Stimulated activated CD4-positive, alpha-beta T cell treated with anti-CD3 and anti-CD28 coated beads, Interleukin-4, amount 100 ng/mL, for 24 hours (primary cell): Measurements from ENCODE around the gene SUPT6H.

Experiments used
- DNase-seq: peaks from one replicate; pipeline ENCODE4 v3.0.0-alpha.2; 2020

SUPT6H gene

DNA sequence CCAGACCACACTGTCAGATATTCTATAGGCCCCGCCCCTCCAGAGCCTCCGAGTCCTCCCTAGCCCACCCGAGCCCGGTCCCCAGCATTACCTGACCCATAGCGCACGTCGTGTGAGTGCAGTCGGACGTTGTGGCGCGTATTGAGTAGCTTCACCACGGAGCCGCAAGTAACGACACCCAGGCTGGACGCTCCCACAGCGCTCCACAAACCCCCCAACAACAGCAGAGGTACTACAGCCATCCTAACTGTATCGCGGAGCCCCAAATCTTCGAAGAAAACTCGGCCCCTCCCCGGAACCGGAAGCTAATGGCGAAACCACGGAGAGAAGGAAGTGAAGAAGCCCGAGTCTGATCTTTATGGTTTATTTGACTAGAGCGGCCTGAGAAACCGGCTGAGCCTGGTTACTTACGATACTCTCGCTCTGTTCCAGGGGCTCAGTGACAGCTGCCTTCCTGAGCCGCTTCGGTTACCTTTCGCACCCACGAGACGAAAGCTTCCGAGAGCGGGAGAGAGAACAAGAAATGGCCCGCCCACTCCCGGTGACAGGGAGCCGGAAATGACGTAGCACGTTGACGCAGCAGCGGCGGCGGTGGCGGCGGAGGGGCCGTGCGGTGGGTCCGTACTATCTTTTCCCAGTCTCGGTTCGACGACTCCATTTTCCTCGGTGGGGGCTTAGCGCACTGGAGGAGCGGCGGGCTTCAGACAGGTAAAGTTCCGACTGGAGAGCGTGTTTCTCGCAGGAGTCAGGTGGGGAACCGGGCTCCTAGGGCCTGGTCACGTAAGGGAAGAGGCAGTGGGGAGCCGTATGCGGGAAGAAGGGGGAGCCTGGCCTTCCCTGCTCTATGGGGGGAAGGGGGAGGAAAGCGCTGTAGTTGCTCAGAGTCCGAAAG lies at the start of gene SUPT6H, which contains the start of gene SDF2:
Gene SUPT6H (plus strand): TSS at position 571 of the 892 bp plus-strand sequence. CDS start 11,197 bp downstream, outside the sequence.
Gene SDF2 (minus strand): TSS at position 272 of the 892 bp plus-strand sequence. CDS start 30 bp downstream, at position 242.
- DNase-seq = peak; percentile 96

DNA sequence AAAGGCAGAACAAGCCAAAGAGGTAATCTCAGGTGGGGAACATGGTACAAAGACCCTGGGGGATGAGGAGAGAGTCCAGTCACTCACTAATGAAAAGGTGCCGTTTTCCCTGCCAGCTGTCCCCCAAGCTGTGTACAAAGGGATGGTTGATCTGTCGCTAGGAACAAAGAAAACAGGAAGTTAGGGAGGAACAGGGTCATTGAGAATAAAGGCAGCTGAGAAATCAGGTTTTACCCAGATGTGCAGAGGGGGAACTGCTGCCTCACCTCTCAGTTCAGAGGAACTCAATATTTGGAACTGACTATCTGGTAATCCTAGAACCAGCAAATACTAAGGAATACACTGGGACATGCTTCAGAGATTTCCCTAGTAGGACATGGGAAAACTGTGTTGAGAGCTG lies 49.5 kb upstream of the SUPT6H start:
- no peak for DNase-seq

DNA sequence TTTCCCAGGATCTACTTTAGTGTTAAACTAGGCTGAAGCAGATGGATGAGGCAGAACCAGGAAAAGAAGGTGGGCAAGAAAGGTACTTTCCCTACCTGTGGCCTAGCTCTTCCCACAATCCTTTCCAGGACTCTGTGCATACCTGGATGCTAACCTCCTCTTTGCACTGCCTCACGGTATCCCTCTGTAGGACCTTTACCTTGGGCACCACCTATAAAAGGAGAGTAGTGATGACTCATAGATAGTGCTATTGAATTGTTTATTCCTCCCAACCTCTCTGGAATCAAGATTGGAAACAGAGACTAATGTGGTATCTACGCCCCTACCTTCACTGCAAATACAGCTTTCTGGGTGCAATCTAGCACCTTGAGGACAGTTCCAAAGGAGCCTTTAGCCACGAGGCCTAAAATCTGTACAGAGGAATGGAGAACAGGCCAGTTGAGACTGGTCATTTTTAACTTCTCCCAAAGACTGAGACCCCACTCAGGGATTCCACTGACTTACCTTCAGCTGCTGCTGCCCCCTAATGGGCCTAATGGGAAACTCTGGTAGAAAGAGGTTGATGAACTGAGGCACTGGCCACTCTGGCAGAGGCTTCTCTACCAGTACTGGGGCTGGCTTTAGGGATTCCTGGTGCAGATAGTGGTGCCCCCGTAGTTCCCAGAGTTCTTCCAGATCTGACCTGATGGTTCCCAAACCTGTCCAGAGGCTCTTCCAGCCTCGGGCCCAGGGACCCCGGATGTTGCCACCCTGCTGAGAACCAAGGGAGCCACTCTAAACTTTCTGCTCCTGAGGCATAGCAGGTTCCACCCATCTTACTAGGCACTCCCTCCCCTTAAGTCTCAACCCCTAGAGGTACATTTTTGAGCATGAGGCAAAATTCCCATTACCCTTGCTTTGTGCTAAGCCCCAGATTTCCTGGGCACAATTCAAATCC lies 48.8 kb upstream of the SUPT6H start:
- peak; percentile 45 for DNase-seq

DNA sequence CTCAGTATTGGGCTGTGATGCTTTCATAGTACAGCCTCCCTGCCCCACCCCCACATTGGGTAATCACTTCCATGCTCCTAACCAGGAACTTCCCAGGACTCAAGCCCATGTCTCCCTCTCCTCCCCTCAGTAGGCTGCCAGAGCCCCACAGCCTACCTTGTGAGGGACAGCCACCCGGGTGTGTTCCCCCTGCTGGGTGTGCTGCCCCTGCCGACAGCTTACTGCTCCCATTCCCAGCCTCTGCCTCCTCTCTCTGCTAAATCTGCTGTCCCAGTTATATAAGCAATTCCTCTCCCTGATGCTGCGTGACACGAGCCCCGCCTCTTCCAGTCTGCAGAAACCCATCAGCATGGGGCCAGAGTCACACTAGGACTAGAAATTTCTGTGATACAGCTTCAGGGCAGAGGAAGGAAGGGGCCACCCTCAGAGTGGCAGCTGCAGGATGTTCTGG lies 48.0 kb upstream of the SUPT6H start, which contains the start of gene RSKR:
Gene RSKR (minus strand): TSS at position 255 of the 451 bp plus-strand sequence. CDS start 24 bp downstream, at position 231.
- DNase-seq = no peak

DNA sequence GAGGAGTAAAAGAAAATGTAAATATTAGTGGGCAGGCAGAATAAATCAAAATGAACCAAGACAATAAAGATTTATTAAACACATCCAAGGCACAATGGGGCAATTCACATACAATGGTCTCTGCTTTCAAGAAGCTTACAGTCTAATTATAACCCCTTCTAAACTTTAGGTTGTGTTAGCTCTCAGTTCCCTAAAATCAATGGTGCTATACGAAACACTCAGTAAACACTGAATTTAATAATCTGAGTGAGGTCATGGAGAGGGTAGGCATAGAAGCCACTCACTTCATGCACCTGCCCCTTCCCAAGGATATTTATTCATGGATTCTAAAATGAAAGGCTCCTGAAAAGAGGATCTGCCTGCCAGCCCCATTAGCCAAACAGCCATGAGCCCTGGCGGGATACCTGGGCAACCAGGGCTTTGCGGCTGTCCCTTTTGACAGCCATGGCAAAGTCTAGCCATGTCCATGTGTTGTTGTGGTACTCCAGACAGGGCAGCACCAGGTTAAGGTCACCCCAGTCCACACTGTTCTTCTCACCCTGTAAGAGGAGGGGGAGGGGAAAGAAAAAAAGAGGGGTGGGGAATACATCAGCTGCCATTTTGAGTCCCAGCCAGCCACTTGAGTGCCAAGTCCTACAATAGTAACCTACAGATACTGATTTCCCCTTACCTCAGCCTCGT lies 46.6 kb upstream of the SUPT6H start:
- DNase-seq = no peak

DNA sequence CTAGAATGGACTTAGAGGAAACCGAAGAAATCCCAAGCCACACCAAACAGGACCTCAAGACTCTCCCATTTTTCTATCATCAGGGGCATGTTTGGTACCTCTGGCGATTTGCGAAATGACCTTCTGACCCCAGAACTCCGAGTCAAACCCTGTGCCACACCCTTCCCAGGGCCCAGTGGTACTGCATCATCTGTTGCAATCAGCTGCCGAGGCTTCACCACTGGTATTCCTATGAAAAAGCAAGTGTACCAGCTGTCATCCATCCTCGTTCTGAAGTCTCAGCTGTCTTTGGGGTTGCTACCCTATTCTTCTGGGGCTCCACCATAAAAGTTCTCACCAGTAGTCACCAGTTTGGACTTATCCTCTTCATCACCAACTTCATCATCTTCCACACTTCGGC lies 45.7 kb upstream of the SUPT6H start:
- DNase-seq = no peak

DNA sequence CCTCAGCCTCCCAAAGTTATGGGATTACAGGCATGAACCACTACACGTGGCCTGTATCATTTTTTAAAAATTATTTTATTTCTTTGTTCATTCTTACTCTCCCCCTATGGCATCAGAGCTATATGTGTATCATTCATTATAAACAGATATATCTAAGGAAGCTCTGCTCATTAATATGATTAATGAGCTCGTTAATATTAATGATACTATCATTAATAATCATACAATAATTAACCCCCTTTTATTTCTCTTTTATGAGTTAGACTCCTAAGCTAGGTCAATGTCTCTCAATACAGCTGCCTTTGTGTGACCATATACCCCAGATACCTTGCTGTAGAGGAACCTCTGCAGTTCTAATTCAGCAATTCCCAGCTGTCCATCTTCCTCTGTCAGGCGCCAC lies 43.5 kb upstream of the SUPT6H start:
- no peak for DNase-seq

DNA sequence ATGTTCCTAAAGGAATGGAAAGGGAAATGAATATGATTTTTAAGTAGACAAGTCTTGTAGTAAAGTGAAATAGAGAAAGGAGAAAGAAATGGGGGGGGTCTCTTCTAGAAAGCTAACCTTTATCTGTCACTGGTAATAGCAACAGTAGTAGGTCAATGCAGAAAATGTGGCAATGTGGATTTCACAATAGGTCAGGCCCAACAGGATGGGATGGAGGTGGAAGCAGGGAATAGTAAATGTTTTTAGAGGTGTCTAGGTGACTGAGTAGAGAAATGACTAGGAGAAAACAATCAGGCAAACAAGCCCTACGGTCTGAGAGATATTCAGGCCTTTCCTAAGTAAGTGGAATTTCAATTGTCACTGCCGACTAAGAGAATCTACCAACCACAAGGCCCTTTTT lies 42.0 kb upstream of the SUPT6H start:
- no peak for DNase-seq

DNA sequence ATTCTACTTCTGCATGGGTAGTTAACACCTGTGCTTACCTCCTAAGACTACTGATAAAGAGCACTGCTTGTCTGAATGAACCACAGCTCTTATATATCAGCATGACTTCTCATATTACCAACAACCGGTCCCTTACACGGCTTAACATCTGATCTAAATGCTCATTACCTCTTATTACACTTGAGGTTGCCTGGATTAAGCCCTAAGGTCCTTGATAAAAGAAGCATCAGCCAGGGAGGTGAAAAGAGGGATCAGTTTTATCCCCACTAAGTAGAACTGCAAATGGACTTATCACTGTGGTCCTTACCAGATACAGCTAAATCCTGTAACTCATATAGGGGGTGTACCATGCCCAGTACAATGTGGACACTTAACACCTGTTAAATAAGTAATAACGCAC lies 39.8 kb upstream of the SUPT6H start:
- no peak for DNase-seq

DNA sequence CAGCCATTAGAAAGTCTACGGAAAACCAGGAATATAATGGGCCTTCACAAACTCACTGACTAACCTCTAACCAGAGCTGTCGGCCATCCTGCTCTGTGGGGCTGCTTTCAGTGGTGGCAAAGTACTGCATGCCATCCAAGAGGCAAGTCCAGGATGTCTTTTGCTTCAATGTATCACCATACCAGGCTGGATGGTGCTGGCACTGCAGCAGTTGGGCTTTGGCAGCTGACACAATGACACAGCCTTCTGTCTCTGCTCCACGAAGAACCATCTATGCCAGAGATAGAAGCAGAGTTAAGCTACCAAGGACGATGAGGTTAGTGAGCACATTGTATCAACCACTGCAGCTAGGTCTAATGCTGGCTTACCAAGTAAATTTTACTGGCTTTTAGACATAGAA lies 38.3 kb upstream of the SUPT6H start:
- DNase-seq = no peak

DNA sequence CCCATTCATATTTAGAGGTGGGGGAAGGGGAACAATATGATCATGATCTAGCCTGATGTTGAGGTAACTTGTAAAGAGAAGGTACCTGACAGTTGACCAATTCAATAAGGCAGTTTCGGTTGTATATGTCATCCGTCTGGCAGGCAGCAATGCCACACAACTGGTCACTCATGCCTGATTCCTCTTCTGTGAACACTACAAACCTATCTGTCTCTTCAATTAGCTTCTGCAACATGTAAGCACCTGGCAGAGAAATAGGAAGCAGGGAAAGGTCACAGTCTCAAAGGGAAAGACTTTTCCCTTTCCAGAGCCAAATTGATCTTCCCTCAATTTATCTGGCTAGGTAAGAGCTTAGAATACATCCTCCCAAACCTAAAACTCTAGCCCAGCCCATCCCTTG lies 37.9 kb upstream of the SUPT6H start:
- no peak for DNase-seq

DNA sequence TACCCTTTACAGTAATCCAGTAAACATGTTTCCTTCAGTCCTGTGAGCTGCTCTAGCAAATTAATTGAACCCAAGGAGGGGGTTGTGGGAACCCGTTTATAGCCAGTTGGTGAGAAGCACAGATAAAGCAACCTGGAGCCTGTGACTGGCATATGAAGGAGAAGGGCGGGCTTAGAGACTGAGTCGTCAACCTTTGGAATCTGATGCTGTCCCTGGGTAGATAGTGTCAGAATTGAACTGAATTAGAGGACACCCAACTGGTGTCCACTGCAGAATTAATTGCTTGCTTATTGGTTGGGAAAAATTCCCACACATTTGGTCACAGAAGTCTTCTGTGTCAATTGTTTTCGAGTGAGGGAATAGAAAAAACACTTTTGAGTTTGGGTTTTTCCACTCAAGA lies 35.2 kb upstream of the SUPT6H start:
- DNase-seq = no peak

DNA sequence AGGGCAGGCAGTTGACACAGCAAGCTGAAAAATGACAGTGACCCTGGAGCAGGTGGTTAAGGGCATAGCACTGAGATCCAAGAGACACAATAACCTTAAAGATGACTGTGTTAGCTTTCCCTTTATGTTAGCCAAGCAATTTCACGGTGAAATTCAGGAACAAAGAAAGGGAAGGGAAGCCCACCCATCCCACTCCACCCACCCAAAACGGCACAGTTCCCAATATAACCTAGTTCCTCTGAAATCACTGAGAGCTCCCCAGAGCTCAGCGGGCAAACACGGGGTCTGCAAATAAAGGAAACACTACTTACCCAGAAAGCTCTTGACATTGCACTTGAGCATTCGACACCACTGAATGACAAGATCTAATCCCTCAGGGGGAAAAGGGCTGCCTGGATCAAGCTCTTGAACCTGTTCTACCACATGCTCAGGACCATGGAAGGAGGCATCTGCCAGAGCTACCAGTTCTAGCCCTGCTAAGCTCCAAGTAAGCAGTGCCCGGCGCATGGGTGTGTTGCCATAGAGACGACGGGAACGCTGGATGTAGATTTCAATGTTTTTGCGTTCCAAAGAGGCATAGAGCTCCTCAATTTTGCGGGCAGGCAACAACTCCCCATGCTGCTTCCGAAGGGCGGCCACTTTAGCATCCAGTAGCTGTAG lies 27.7 kb upstream of the SUPT6H start:
- DNase-seq = no peak

DNA sequence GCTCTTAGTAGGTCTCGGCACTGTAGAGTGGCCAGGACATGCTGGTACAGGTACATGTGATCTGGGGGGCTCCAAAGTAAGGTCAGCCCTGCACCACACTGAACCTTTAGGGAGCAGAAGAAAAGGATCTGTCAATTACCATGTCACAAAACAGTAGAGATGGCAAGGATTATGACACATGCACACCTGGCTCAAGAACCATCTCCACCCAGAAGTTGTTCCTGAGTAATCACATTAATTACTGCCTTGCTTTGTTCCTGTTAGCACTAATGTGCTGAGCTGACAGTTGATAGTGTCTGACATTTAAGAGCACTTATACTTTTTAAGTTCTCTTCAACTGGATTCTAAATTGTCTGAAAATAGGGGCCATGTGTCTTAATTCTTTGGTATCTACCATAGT lies 26.5 kb upstream of the SUPT6H start:
- no peak for DNase-seq

DNA sequence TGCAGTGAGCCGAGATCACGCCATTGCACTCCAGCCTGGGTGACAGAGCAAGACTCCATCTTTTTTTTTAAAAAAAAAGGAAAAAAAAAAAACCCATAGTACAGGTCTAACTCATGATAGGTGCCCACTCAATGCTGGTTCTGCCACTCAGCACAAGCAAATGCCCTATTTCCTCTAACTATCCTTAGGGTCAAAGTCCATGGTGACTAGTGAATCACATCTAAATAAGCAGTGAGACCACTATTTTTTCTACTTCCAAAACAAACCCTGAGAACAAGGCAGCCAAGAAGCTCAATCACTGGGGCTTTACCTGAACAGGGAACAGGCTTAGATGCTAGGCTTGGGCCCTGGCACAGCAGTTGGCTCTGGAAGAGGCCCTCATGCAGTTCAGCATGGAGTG lies 20.4 kb upstream of the SUPT6H start:
- no peak for DNase-seq

DNA sequence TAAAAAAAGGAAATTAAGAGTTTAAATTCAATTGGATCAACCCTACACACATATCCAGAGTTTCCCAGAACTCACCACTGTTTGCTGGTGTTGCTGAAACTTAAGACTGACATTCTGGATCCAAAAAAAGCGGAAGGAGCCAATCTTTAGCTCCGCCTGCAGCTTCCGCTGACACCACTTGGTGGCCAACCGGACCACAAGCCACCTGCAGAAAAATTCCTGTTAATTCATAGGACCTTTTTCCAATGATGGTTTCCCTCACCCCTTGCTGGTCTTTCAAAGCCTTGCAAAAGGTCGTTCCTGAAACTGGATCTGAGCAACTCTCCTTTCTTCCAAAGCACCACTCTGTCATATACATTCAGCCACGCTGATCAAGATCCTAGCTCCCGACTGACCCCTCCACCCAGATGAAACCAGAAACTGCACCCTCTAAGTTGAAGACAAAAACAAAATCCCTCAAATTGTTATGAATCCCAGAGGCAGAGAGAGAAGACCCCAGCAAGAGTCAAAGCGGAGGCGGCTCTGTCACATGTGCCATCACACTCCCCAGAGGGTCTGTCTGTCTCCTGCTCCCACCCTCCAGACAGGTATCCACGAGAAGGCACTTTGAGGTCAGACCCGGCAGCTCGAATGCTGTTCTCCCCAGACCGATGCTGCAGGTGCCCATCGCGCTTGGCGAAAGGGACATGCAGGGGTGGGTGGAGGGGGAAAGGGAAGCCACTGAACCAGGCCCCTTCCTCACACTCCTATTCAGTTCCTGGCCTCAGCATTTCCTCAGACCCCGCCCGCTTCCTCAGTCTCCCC lies 17.8 kb upstream of the SUPT6H start:
- peak; percentile 29 for DNase-seq

DNA sequence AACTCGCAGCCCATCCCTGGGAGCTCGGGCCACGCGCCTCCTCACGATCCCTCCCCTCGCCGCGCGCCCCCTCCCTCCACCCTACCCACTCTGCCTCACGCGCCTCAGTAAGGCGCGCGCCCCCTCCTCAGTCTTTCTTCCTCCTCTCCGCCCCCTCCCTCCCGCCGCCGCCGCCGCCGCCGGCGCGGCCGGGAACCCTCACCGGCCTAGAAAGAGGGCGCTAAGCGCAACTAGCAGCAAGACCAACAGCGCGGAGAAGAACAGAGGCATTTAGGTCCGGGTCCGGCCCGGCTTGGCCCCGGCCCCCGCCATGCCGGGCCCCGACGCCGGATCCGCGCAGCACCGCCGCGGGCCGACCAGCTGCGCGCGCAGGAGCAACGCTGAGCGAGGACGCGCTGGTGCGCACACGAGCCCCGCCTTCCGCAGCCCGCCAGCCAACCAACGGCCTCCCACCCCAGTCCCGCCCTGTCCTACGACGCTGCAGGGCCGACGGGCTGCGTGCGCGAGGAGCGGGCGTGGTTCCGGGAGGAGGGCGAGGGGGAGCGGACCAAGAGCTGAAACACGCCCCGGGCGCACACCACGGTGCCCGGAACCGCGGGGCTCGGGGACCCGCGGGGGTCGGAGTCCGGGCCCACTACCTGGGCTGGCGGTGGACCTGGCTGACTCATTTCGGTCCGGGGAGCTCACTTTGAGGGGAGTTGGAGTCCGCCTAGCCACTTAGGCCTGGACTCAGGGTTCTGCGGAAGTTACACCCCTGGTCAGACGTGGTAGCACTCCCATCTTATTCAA lies 17.0 kb upstream of the SUPT6H start, which contains the start of gene BLTP2:
Gene BLTP2 (minus strand): TSS at position 372 of the 789 bp plus-strand sequence. CDS start 102 bp downstream, at position 270.
- peak; percentile 96 for DNase-seq

DNA sequence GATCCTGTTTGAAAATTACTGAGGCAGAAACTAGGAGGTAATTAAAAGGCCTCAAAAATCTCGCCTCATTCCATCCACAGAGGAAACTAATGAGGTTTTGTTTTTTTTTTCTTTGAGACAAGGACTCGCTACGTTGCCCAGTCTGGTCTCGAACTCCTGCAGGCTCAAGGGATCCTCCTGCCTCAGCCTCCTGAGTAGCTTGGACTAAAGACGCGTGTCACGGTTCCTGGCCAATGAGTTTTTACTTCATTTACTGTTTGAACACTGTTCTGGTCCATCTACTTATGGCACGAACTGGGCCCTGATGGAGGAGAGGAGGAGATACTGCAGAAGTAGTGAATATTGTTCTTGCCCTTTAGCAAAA lies 16.4 kb upstream of the SUPT6H start:
- DNase-seq = peak; percentile 18

DNA sequence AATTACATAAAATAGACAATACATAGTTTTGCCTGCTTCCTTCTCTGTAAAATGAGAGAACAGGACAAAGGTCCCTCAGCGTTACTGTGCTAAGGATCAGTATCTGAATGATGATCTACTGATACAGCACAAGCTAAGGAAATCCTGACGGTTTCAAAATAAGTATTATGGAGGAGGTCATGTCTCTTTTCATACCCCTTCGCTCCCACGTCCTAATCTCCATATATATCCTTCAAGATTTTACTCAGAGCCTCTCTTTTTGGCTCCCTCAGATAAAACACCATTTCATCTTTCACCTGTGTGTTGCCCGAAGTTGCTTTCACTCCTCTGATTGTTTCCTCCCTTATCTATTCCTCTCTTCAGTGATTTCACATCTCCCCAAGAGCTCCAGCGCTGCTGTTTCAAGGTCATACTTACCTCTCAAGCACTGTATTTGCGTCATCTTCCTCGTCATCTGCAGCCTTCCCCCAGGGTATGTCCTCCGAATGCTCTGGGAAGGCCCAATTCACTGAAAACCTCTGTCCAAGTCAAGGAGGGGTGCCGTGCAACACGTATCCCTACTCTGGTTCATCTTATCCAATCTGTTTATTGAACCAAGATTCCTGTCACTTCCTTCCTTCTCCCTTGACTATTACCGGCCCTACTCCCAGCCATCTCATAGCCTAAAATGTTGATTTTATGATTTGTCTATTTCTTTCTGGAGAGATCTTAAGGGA lies 15.8 kb upstream of the SUPT6H start:
- DNase-seq = no peak

DNA sequence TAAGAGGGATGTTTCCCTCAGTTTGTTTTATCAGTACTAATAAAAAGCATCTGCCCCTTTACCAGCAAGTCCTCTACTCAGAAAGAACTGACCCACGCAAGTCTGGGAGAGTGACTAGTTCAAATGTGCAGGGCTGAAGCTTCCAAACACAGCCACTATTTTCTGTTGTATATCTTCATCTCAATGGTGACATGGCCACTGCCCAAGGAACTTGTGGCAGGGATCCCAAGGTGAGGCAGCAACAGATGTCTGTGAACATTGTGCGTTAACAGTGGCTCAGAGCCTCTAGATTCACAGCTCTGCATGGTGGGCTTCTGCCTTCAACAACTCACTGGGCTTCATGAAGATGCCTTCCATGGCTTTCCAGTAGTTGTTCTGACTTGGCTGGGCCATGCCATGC lies 13.3 kb upstream of the SUPT6H start:
- DNase-seq = no peak
